ENCODE results near the gene TMEM154. TPM values are rescaled to one million over a fixed set of nuclear protein-coding genes. Genes with fewer than 3 reads are reported as not detected.

The TMEM154 gene
- total and polyA plus RNA-seq, 11 donors: 0.27 to 8.0 (median 1.6) TPM

DNA sequence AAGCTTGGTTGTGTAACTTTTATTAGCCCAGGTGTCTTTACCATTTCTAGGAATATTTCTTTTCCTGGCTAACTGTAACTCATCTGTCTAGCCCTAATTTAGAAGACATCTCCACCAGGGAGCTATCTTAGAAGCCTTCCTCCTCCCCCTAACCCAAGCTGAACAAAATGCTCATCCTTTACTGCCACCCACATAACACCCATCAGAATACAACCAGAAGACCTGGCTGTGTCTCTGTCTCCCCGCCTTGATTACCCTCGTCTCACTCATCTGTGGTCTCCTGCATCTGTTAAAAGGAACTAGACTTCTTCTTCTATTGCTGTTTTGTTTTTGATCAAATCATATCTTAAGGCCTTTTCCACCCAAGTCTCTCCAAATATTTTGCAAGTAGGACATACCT is 4.8 kb upstream of the TMEM154 start:
- intact Hi-C loops (cut with DNase I): loop anchor here in 1 of 10 donors (10.0 kb wide), 1 partner anchor 150 kb away; the partner anchor contains the start of gene FBXW7
- no peak overlapping the region for H3K4me3 ChIP-seq
- no peak for ATAC-seq
- no peaks in the 10 kb centered on the region for H3K9me3 ChIP-seq
- peaks cover 0 to 30% (median 11%) of the 10 kb centered on the region in 12 donors for H3K4me1 ChIP-seq
- H3K36me3 ChIP-seq: no peaks in the 10 kb centered on the region
- H3K27ac ChIP-seq: peak overlapping the region in 4 of 12 donors; percentile 3 to 62 (median 40)
- no peak for DNase-seq
- 80 to 90% (median 82%) methylated on average over 2 of the region's 2 CpGs for WGBS, 4 donors
- TF ChIP-seq POLR2A (IDR thresholded peaks at IDR 0.05): no peak
- TF ChIP-seq CTCF (IDR thresholded peaks at IDR 0.05): no peak
- H3K27me3 ChIP-seq: no peaks in the 10 kb centered on the region

- no peak overlapping the region for H3K4me3 ChIP-seq
- H3K27ac ChIP-seq: peak overlapping the region in 6 of 12 donors; percentile 3 to 62 (median 39)
- WGBS, 4 donors: 38 to 60% (median 48%) methylated on average over 3 of the region's 3 CpGs
- peak in 4 of 5 donors; percentile 31 to 60 (median 46) for DNase-seq
- H3K4me1 ChIP-seq: peaks cover 0 to 31% (median 11%) of the 10 kb centered on the region in 12 donors
- H3K9me3 ChIP-seq: no peaks in the 10 kb centered on the region
- TF ChIP-seq CTCF (IDR thresholded peaks at IDR 0.05) (no peak), POLR2A (IDR thresholded peaks at IDR 0.05) (no peak)
- intact Hi-C loops (cut with DNase I): loop anchor here in 1 of 10 donors (10.0 kb wide), 1 partner anchor 149 kb away; the partner anchor contains the start of gene FBXW7
- H3K36me3 ChIP-seq: no peaks in the 10 kb centered on the region
- peak; percentile 81 to 90 (median 86) for ATAC-seq
- H3K27me3 ChIP-seq: no peaks in the 10 kb centered on the region
Measured at GRCh38 chr4:152684007-152684406, 4.2 kb upstream of the TMEM154 start.

DNA sequence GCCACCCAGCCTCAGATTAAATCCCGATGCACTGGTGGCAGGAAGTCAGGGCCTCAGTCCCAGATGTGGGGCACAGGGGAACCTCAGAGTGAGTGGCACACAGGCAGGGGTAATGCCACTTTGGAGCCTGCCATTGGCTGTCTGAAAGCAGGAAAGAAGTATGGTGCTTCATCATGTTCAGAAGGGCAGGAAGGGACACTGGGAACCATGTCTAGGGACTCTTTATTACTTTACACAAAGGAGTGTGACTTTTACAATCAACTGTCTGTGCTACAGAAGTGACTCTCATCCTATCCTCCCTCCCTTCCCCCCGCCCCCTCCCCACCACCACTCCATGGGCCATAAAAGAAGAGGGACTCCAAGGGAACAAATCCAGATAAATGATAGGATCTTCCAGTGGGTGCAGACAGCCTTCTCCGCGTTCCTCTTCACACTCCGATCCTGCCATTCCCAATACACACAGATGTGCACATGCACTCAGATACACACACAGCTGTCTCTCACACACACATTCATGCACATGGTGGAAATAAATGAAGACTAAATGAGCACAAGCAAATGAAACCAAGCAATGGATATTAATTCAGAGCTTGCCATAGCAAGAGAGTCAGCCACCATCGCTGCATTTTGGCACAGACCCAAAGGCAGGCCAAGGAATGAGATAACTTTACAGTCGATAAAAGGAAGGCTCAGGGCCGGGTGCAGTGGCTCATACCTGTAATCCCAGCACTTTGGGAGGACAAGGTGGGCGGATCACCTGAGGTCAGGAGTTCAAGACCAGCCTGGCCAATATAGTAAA is 2.5 kb upstream of the TMEM154 start:
- intact Hi-C loops (cut with DNase I): loop anchor here in 1 of 10 donors (10.0 kb wide), 1 partner anchor 148 kb away; the partner anchor contains the start of gene FBXW7
- H3K4me1 ChIP-seq: peaks cover 0 to 32% (median 9%) of the 10 kb centered on the region in 12 donors
- ATAC-seq (no peak), DNase-seq (no peak)
- H3K27me3 ChIP-seq: no peaks in the 10 kb centered on the region
- H3K9me3 ChIP-seq: no peaks in the 10 kb centered on the region
- no peak overlapping the region for H3K4me3 ChIP-seq
- no peaks in the 10 kb centered on the region for H3K36me3 ChIP-seq
- TF ChIP-seq POLR2A (IDR thresholded peaks at IDR 0.05) (no peak), CTCF (IDR thresholded peaks at IDR 0.05) (no peak)
- no peak overlapping the region for H3K27ac ChIP-seq
- WGBS, 4 donors: 54 to 67% (median 55%) methylated on average over 8 to 9 of the region's 9 CpGs

DNA sequence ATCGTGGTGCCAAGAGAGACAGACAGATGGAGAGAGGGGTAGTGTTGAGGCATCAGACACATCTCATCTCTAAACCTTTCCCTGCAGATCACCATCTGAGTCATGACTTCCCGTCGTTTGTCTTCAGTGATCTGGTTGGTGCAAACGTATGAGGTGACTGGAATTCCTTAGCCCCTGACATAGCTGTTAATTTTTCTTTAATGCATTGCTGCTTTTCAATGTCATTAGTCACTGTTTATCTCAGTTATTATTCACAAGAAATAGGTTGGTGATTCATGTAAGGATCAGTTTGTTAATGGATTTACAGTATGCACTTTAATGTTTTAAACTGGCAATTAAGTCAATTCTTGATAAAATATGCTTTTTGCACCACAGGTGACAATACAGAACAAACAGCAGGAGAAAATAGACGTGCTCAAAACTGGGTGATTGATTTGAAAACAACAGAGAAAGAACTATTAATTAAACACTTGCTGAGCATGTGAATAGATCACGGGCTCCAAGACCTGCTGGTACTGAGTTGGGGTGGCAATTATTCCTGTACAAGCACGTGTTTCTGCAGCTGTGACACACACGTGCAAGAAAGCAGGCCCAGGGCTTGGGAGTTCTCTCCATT is 1.3 kb upstream of the TMEM154 start:
- H3K36me3 ChIP-seq: no peaks in the 10 kb centered on the region
- no peak for TF ChIP-seq CTCF (IDR thresholded peaks at IDR 0.05)
- TF ChIP-seq POLR2A (IDR thresholded peaks at IDR 0.05): no peak
- H3K4me3 ChIP-seq: no peak overlapping the region
- no peaks in the 10 kb centered on the region for H3K9me3 ChIP-seq
- 85 to 91% (median 85%) methylated on average over 8 of the region's 8 CpGs for WGBS, 4 donors
- H3K4me1 ChIP-seq: peaks cover 0 to 23% (median 8%) of the 10 kb centered on the region in 12 donors
- no peak for ATAC-seq
- H3K27ac ChIP-seq: peak overlapping the region in 1 of 12 donors; percentile 80
- no peaks in the 10 kb centered on the region for H3K27me3 ChIP-seq
- DNase-seq: no peak
- intact Hi-C loops (cut with DNase I): loop anchor here in 1 of 10 donors (10.0 kb wide), 1 partner anchor 146 kb away; the partner anchor contains the start of gene FBXW7
